PC-3 (cell line): ENCODE data around the gene ENHO. TPM values are rescaled to one million over a fixed set of nuclear protein-coding genes. Genes with fewer than 3 reads are reported as not detected.

Experiments used
- ATAC-seq: fragments of 200-7000 bp; cut with Tn5 transposase; 2 replicates; pipeline ENCODE4 v1.9.1; 2020; ENCODE audit warnings: mild to moderate bottlenecking, moderate library complexity
- BruUV-seq: library from RNA; stranded (reverse); fragments of 400-500 nt; replicated peaks from 2 replicates; lab custom pipeline; 2021; lab: Mats Ljungman, UMichigan
- CTCF ChIA-PET: fragments of 300-600 bp; sonication (Branson Sonifier 250); formaldehyde crosslinking; loops from one replicate; lab custom pipeline; 2022; ENCODE audit warnings: antibody characterized with exemption; lab: Charles Lee
- POLR2A ChIA-PET: fragments of 300-600 bp; sonication (Branson Sonifier 250); formaldehyde crosslinking; loops from one replicate; lab custom pipeline; 2022; ENCODE audit warnings: antibody characterized with exemption; ENCODE audit not compliant: unreplicated experiment; lab: Charles Lee
- DNase-seq: peaks from one replicate; pipeline ENCODE4 v3.0.0-alpha.2; 2015
- H2AFZ ChIP-seq: fragments of 300-600 bp; sonication (generic); 2 replicates; pipeline ENCODE4 v1.6.0; 2016; ENCODE audit warnings: antibody characterized with exemption, low read length
- H3F3A ChIP-seq: fragments of 300-600 bp; sonication (generic); one replicate; pipeline ENCODE4 v1.6.0; 2017; ENCODE audit warnings: antibody characterized with exemption, low read length, control low read depth, mild to moderate bottlenecking; ENCODE audit not compliant: unreplicated experiment
- H3K27ac ChIP-seq: fragments of 300-600 bp; sonication (generic); 2 replicates; pipeline ENCODE4 v1.5.1; 2016; ENCODE audit warnings: mild to moderate bottlenecking, low read length
- H3K27me3 ChIP-seq: fragments of 300-600 bp; sonication (generic); 2 replicates; pipeline ENCODE4 v1.6.1; 2016; ENCODE audit warnings: low read length, mixed read lengths
- H3K36me3 ChIP-seq: fragments of 300-600 bp; sonication (generic); 2 replicates; pipeline ENCODE4 v1.6.1; 2016; ENCODE audit warnings: low read depth, mixed run types, low read length, mixed read lengths
- H3K4me1 ChIP-seq: fragments of 300-600 bp; sonication (generic); 2 replicates; pipeline ENCODE4 v1.5.1; 2016; ENCODE audit warnings: low read length; ENCODE audit not compliant: insufficient read depth
- H3K4me2 ChIP-seq: fragments of 300-600 bp; sonication (generic); 2 replicates; pipeline ENCODE4 v1.6.0; 2016; ENCODE audit warnings: low read length
- H3K4me3 ChIP-seq: fragments of 300-600 bp; sonication (generic); 2 replicates; pipeline ENCODE4 v1.5.1; 2016; ENCODE audit warnings: mild to moderate bottlenecking, low read length, mixed read lengths
- H3K79me2 ChIP-seq: fragments of 300-600 bp; sonication (generic); 2 replicates; pipeline ENCODE4 v1.6.1; 2017; ENCODE audit warnings: low read length, mixed read lengths
- H3K9ac ChIP-seq: fragments of 300-600 bp; sonication (generic); 2 replicates; pipeline ENCODE4 v1.6.0; 2016; ENCODE audit warnings: mild to moderate bottlenecking, low read length
- H3K9me2 ChIP-seq: fragments of 300-600 bp; sonication (generic); replicated peaks from 2 replicates; pipeline ENCODE4 v1.6.1; 2016; ENCODE audit warnings: mixed run types, low read length, mixed read lengths
- H3K9me3 ChIP-seq: fragments of 300-600 bp; sonication (generic); 2 replicates; pipeline ENCODE4 v1.6.1; 2016; ENCODE audit warnings: low read length, mixed read lengths
- H4K20me1 ChIP-seq: fragments of 300-600 bp; sonication (generic); 2 replicates; pipeline ENCODE4 v1.6.1; 2016; ENCODE audit warnings: low read length, mixed read lengths
- EZH2 ChIP-seq: fragments of 300-600 bp; sonication (generic); IDR thresholded peaks from one replicate; pipeline ENCODE4 v1.6.1; 2017; ENCODE audit warnings: antibody characterized with exemption, mild to moderate bottlenecking, low read length; ENCODE audit not compliant: unreplicated experiment
- EZH2phosphoT487 ChIP-seq: fragments of 300-600 bp; sonication (generic); IDR thresholded peaks from 2 replicates; pipeline ENCODE4 v1.6.1; 2018; ENCODE audit warnings: mild to moderate bottlenecking, antibody characterized with exemption, low read length, borderline replicate concordance
- intact Hi-C: fragments of 100-400 bp; cut with micrococcal nuclease; formaldehyde crosslinking; loops from 2 replicates; pipeline ENCODE4 v1.9.0; 2023
- total RNA-seq: library from RNA; depleted of rRNA; stranded (reverse); fragments of >200 nt; gene quantifications from 2 replicates; pipeline ENCODE4 v1.2.3, GENCODE V29; 2014
- TF ChIP-seq, protein P1 (sequence below): fragments of 300-600 bp; sonication (generic); conservative IDR thresholded peaks from 2 replicates; pipeline ENCODE4 v1.5.1; 2017; ENCODE audit warnings: antibody characterized with exemption, low read depth, mild to moderate bottlenecking, low read length

The ENHO gene
- total RNA-seq, 1 experiment from 2014 or later = 1.3 TPM

DNA sequence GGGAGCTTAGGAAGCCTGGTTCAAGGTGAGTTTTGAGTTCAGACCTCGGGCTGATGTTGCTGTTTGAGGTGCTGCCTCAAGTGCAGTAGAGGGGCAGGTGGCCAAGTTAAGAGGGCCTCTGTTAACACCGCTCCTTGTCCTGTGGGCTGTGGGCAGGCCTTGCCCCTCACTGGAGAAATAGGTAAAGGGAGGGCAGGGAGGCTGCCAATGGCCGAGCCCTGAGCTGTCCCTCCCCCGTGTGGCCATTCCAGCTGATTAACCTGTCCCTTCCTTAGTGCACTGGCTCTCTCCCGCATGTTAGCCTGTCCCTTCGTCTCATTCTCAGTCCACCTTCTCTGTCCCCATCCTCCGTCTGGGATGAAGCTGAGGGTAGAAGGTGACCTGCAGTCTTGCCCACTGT, 45.3 kb upstream of the ENHO start:
- no peak overlapping the region for H2AFZ ChIP-seq
- H4K20me1 ChIP-seq = no peaks in the 10 kb centered on the region
- H3K4me1 ChIP-seq = no peaks in the 10 kb centered on the region
- H3F3A ChIP-seq = no peaks in the 10 kb centered on the region
- TF ChIP-seq EZH2phosphoT487 (no peak), EZH2 (no peak)
- TF ChIP-seq, protein P1, sequence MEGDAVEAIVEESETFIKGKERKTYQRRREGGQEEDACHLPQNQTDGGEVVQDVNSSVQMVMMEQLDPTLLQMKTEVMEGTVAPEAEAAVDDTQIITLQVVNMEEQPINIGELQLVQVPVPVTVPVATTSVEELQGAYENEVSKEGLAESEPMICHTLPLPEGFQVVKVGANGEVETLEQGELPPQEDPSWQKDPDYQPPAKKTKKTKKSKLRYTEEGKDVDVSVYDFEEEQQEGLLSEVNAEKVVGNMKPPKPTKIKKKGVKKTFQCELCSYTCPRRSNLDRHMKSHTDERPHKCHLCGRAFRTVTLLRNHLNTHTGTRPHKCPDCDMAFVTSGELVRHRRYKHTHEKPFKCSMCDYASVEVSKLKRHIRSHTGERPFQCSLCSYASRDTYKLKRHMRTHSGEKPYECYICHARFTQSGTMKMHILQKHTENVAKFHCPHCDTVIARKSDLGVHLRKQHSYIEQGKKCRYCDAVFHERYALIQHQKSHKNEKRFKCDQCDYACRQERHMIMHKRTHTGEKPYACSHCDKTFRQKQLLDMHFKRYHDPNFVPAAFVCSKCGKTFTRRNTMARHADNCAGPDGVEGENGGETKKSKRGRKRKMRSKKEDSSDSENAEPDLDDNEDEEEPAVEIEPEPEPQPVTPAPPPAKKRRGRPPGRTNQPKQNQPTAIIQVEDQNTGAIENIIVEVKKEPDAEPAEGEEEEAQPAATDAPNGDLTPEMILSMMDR = no peak
- H3K36me3 ChIP-seq = no peaks in the 10 kb centered on the region
- no peaks in the 10 kb centered on the region for H3K9me2 ChIP-seq
- ChIA-PET POLR2A (no interaction called here), CTCF (no interaction called here)
- H3K79me2 ChIP-seq = no peaks in the 10 kb centered on the region
- no peak for DNase-seq
- no peaks in the 10 kb centered on the region for H3K9me3 ChIP-seq
- H3K27ac ChIP-seq = no peak overlapping the region
- no peaks in the 10 kb centered on the region for H3K27me3 ChIP-seq
- no peak for ATAC-seq
- intact Hi-C loops = no loop called here
- BruUV-seq = no TSS peak
- H3K4me2 ChIP-seq = no peak overlapping the region
- no peak overlapping the region for H3K4me3 ChIP-seq
- H3K9ac ChIP-seq = no peak overlapping the region

GRCh38 chr9:34566972-34567371, 44.2 kb upstream of the ENHO start:
- no peaks in the 10 kb centered on the region for H4K20me1 ChIP-seq
- TF ChIP-seq EZH2 (no peak), EZH2phosphoT487 (no peak)
- TF ChIP-seq, protein P1 = no peak
- intact Hi-C loops = no loop called here
- no peaks in the 10 kb centered on the region for H3F3A ChIP-seq
- no peaks in the 10 kb centered on the region for H3K36me3 ChIP-seq
- ATAC-seq (no peak), DNase-seq (no peak)
- H3K9me2 ChIP-seq = no peaks in the 10 kb centered on the region
- ChIA-PET CTCF (no interaction called here), POLR2A (no interaction called here)
- no TSS peak for BruUV-seq
- no peaks in the 10 kb centered on the region for H3K27me3 ChIP-seq
- no peak overlapping the region for H3K9ac ChIP-seq
- H3K4me1 ChIP-seq = no peaks in the 10 kb centered on the region
- H3K27ac ChIP-seq = no peak overlapping the region
- no peak overlapping the region for H3K4me2 ChIP-seq
- H3K9me3 ChIP-seq = no peaks in the 10 kb centered on the region
- no peak overlapping the region for H2AFZ ChIP-seq
- no peaks in the 10 kb centered on the region for H3K79me2 ChIP-seq
- no peak overlapping the region for H3K4me3 ChIP-seq

GRCh38 chr9:34566322-34566721, 43.5 kb upstream of the ENHO start:
- H3K9me3 ChIP-seq = no peaks in the 10 kb centered on the region
- H4K20me1 ChIP-seq = no peaks in the 10 kb centered on the region
- no peaks in the 10 kb centered on the region for H3K9me2 ChIP-seq
- no peak overlapping the region for H3K4me2 ChIP-seq
- no peak overlapping the region for H3K4me3 ChIP-seq
- H3K27ac ChIP-seq = no peak overlapping the region
- H3K4me1 ChIP-seq = no peaks in the 10 kb centered on the region
- no peak overlapping the region for H2AFZ ChIP-seq
- no TSS peak for BruUV-seq
- ATAC-seq (no peak), DNase-seq (no peak)
- ChIA-PET CTCF (no interaction called here), POLR2A (no interaction called here)
- no peak for TF ChIP-seq EZH2
- TF ChIP-seq EZH2phosphoT487 = no peak
- TF ChIP-seq, protein P1 = no peak
- no peaks in the 10 kb centered on the region for H3F3A ChIP-seq
- no peaks in the 10 kb centered on the region for H3K79me2 ChIP-seq
- no peaks in the 10 kb centered on the region for H3K27me3 ChIP-seq
- no peak overlapping the region for H3K9ac ChIP-seq
- intact Hi-C loops = no loop called here
- no peaks in the 10 kb centered on the region for H3K36me3 ChIP-seq
